HG03064 (cell line): ENCODE data around the gene GATM.
"Not testable (repeated sequence)": the region's sequence is repeated elsewhere in the genome, so short reads cannot be mapped to it uniquely, and the experiment has no call there.

Source experiments
- ATAC-seq: cut with Tn5 transposase; IDR thresholded peaks from one replicate; pipeline ENCODE4 v1.9.1; 2021; ENCODE audit warnings: low read depth; ENCODE audit not compliant: unreplicated experiment

Gene GATM

DNA sequence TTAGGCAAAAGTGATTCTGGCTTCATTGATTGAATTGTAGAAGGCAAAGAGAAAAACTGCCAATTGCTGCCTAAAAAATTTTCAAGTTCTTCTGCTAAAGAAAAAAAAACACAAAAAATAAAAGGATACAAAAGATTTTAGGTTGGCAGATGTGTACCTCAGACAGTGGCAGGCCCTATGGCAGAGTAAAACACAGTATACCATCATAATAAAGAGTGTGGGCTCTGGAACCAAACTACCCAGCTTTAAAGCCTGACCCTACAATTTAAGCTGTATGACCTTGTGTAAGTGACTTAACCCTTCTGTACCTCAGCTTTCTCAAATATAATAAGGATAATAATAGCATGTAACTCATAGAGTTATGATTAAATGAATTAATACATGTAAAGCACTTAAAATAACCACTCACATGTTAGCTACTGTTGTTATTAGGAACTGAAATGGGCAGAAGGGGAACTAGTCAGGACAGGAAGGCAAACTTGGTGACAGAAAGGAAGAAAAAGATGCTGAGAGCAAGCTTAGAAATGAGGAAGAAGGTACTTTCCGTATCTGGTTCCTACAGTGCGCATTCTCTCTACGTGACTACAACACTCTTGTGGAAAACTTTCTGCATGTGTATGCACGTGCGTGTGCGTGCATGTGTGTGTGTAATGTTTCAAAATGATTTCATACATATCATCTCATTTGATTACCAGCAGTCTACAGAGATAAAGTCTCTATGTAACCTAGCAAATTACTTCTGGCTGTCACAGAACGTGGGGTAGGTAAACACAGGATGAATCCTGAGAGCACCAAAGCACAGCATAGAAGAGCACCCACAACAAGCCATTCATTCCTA lies 13.6 kb upstream of the GATM start:
- peak; percentile 93 for ATAC-seq

DNA sequence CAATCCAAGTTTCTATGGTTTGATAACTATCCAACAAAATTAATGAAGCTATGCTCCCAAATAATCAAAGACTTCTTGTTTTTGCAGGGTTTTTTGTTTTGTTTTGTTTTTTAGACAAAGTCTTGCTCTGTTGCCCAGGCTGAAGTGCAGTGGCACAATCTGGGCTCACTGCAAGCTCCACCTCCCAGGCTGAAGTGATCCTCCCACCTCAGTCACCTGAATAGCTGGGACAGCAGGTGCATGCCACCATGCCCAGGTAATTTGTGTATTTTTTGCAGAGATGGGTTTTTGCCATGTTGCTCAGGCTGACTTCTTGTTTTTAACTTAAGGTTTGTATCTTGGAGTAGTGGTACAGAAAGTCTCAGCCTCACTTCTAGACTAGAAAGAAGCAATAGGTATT lies 11.0 kb upstream of the GATM start:
- no peak for ATAC-seq

DNA sequence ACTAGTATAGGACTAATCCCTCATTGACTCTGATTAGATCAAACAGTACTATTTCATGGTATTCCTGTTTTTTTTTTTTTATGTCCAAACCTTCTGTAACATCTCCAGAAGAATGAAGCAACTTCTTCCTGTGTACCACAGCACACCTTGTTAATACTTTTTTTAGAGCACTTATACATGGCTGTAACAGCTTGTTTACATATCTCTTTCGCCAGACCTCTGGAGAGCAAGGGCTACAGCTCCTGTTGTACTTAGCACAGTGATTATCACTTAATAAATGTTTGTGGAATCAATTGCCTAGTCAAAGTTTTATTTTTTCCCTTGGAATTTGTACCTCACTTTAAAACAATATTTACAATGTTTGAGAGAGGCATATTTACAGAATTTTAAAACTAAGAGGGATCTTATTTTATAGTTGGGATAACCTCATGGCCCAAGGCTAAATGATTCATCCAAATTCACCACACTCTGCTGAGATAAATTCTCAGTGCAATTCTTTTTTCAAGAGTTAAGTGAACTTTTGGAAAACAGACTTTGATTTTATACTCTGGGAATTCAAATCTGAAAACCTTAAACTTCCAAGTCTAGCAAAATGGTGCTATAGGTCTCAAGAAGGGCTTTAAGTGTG lies 9.2 kb upstream of the GATM start:
- ATAC-seq: no peak

DNA sequence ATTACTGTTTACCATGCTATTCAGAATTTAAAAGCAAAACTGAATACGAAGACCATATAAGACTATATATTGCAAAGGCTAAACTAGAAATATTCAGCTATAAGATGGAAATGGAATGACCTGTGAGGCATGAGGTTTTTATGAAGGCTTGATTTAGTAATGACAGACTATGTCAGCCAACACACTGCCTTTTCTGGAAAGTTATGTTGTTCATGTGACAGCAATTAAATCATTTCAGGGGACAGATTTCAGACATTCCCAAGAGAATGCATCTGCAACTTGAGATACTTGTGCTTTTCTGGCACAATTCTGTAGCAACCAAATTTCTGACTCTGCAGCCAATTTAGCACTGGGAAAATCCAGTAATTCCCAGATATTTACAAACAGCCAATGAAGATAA lies 8.6 kb upstream of the GATM start:
- no peak for ATAC-seq

DNA sequence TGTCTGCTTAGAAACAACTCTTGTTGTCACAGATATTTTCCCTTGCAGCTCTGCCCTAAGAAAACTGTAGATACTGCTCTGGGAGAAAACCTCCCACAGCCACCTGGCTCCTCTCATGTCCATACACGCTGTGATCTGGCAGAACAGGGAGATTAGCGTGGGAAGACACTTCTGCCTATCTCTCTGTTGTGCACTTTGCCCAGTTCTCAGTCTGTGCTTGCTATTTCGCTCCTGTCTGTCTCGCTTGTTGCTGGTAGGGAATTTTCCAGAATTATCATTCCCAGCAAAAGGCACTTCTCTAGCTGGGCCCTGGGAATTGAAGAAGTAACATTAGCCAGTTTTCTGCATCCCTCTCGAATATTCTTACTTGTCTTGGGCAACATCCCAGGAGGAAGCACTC lies 8.1 kb upstream of the GATM start:
- no peak for ATAC-seq

DNA sequence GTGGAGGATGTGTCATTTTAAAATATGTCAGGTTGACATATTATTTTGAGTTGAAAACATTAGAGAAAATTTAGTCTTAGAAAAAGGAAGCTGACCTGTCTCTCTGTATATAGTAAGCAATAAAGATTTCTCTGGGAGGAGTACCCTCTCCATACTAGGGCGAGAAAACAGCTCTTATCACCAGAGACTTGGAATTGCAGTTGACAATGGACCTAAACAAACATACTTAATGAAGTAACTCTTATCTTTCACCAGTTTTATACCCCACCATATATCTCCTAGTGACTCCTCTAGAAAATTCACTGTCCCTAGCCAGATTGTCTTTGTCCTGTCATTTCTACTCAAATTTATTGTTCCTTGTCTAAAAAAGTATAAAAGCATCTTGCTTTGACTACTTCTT lies 7.2 kb upstream of the GATM start:
- no peak for ATAC-seq

DNA sequence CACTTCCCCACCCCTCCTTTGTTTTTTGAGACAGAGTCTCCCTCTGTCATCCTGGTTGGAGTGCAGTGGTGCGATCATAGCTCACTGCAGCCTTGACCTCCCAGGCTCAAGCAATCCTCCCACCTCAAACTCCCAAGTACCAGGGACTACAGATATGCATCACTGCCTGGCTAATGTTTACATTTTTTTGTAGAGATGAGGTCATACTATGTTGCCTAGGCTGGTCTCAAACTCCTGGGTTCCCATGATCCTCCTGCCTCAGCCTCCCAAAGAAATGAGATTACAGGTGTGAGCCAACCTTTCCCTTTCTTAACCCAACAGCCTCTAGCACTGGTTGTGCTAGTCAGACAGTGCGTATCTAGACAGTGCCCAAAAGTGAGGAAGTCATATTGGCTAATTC lies 6.4 kb upstream of the GATM start:
- ATAC-seq: no peak

DNA sequence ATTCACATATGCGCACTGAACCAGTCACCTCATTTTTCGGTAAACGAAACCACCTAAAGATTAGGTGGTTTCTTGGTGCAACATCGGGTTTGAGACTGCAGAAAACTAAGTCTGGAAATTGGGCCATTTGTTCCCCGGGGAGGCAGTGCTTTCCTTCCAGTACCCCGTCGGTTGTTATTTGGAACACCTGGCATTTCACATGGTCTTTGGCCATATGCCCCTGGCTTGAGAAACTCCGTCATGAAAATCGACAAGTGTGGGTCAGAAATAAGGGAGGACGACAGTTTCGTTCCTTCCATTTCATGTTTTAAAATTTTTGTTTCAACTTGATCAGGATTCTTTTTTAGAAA lies 544 bp upstream of the GATM start:
- ATAC-seq: no peak

DNA sequence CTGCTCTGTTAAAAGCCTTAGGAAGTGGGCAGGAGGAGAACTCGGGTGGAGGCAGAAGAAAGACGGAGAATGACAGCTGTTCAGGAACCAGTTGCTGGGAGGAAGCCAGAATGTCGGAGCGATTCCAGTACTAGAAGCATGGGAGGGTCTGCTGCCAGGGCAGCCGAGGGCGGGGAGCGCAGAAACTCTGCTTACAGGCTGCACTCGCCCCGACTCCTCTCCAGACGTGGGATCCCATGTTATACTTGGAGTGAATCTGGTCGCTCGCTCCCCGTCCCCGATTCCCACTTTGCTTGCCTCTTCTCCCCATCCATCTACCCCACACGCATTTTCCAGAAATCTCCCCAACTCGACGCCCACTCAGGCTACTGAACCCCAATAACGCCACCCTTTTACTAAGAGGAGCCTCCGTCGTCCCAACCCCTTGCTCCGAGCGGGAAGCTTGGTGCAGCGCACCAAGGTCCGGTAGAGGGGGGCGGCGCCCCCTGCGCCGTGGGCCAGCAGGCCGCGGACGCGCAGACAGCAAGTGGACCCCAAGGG lies 665 bp downstream of the GATM start:
- ATAC-seq: peak; percentile 25

DNA sequence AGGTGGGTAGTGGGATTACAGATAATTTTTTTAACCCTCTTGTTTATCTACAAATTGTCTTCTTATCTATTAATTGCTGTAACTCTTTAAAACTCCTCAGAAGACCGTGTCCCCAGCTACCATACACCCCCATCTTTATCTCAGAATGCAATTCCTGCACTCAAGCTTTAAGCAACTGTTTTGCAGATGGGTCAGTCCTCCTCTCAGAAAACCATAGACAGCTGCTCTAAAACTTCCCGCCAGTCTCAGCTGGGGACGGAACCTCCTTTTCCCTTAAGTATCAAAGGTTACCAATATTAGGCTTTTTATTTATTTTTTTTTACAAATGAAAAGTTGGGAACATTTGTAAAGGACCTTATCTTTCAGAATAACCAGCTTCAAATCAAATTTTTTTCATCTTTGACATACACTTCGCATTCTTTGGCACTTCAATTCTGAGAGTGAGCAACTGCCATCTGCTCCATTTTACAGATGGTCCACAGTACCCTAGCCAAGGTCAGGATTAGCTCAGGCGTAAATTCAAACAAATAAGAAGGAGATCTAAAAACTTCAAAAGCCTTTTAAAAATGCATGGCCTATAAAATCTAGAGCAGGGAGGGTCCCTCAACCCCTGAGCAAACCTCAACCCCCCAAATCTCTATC lies 1.3 kb downstream of the GATM start:
- ATAC-seq: no peak

DNA sequence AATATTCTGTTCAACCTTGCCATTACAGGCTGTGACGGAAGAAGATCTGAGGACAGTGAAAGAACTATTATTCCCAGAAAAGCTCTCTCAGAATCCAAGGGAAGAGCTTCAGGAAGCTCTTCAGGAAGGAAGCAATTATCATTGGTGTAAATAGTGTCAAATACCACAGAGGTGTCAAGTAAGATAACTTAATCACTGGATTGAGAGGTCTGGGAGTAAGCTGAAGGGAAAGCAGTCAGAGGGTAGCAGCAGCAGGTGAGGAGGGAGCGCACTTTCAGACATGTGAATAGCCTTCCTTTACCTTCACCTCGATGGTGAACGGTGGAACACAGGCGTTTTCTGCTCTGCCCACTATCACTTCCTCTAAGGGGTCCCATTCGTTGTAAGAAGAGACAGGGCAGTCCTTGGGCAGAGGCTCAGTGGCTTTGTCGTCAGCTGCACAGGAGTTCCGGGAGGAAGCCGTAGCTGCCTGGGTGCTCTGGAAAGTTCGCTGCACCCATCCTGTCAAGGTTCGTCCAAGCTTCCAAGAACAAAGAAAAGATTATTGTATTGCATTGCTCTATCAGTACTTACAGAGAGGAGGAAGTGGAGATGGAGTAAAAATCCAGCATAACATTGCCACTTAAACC lies 1.9 kb downstream of the GATM start:
- no peak for ATAC-seq

DNA sequence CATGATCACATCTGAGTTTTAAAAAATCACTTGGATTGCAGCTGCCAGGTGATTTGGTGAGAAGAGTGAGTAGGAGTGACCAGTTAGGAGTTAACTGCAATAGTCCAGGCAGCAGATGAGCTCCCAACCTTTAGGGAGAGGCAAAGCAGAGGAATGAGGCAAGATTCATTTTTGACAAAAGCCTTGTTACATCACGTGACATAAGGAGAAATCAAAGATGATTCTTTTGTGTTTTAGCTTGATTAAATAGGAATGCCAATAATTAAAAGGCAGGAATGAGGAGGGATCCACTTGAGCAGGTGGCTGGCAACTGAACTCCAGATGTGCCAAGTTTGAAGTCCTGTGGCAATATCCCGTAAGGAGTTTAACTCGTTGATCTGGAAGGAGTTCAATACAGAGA lies 2.5 kb downstream of the GATM start:
- ATAC-seq: no peak

DNA sequence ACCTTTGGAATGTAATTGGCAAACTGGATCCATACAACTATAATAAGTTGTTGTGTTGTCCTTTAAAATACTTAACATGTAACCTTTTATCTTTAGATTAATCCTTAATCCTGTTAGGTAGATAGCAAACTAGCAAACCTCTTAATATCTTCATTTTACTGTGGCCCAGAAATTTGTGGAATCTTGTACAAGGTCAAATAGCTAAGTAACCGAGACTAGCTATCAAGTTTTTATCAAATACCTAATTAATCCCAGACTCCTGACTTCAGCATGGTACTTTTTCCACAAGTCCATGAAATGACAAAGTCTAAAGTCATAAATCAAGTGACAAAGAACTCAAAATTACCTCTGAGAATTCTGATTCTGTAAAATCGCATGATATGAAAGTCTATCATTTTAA lies 4.4 kb downstream of the GATM start:
- no peak for ATAC-seq

DNA sequence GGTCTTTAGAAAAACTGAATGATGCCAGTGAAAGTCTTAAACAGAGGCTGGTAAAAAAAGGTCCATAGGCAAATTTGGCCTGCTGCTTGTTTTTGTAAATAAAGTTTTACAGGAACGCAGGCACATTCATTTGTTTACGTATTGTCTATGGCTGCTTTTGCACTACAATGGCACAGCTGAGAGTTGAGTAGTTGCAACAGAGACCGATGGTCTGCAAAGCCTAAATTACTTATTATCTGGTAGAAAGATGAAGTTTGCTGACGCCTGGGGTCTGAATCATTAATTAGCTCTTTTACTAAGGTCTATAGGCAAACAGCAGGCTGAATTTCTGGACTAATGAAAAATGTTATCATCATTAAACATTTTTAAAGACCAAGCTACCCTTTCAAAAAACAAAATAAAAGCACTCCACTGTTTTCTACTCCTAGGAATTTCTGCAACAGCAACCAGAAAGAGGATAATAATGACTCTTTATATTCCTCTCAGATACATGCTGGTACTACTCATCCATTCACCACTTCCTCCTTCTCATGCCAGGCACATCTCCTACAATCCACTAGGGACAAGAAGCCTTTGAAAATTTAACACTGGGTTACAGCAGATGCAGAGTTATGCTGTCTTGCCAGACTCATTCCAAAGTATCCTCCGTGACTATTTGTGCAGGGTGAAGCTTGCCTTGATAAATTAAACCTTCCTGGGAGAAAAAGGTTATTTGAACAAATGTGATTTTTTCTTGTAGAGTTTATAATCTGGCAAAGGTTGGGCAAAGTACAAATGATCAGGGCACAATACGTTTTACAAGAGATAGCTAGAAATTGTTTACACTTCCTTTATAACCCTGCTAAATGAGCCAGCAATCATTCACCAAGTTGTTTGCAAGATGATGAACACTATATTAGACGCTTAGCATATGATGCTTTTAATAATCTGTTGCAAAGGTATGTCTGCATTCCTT lies 6.0 kb downstream of the GATM start:
- ATAC-seq: no peak

DNA sequence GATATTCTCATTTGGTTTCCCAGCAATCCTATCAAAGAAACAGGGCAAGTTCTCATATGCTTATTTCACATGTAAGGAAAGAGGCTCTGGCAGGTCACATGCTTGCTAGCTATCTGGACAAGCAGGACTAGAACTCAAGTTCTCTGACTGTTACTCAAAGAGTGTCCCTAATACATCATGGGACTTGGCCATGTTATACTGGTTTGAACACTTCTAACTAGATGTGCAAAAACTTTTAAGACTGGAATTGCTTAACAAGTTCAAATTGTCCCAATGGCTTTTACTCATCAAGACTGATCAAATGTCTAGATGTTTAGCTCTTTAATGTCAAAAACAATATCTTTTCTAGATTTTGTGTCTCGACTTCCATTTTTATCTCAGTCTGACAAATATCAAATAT lies 6.8 kb downstream of the GATM start:
- no peak for ATAC-seq

DNA sequence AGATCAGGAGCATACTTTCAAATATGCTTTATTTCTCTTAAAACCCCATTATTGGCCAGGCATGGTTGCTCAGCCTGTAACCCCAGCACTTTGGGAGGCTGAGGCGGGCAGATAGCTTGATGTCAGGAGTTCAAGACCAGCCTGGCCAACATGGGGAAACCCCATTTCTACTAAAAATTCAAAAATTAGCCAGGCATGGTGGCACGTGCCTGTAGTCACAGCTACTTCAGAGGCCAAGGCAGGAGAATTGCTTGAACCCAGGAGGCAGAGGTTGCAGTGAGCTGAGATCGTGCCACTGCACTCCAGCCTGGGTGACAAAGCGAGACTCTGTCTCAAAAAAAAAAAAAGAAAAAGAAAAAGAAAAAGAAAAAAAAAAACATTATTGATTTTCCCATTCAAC lies 8.3 kb downstream of the GATM start:
- ATAC-seq: not testable (repeated sequence)

DNA sequence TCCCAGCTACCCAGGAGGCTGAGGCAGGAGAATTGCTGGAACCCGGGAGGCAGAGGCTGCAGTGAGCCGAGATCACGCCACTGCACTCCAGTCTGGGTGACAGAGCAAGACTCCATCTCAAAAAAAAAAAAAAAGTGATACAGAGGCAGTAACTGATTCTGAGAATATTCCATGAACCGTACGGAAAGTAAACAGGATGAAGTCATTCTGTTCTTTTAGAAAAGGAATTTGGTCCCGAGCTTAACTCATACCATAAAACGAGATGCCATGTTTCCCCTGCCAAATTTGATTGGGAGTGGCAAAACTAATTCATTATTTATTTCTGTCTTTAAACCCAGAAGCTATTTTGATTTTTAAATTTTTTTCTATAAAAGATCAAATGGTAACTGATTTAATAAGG lies 11.1 kb downstream of the GATM start:
- not testable (repeated sequence) for ATAC-seq

DNA sequence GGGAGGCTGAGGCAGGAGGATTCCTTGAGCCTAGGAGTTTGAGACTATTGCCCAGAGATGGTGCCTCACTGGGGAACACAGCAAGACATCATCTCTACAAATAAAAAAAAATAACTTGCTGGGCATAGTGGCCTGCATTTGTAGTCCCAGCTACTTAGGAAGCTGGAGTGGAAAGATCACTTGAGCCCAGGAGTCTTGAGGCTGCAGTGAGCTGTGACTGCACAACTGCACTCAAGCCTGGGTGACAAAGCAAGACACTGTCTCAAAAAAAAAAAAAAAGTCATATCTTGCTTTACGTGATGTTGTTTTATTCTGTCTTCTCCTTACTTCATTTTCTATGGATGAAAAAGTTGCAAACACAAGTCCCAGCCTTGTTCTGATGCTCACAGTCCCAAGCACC lies 14.1 kb downstream of the GATM start:
- ATAC-seq: no peak

DNA sequence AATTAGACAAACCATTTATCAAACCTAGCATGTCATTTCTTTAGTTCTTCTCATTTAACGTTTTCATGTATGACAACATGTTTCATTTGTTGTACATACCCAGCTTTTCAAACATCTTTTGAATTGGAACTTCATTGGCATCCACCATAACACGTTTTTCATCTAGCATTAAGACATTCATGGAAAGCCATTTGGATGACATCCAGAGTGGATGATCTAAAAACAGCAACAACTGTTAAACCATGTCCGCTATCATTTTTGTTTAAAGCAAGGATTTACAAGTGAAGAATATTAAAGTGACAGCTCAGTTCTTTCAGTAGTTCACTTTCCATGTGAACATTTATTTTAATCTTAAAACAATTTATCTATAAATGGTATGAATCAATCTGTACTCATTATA lies 14.5 kb downstream of the GATM start:
- ATAC-seq: no peak

DNA sequence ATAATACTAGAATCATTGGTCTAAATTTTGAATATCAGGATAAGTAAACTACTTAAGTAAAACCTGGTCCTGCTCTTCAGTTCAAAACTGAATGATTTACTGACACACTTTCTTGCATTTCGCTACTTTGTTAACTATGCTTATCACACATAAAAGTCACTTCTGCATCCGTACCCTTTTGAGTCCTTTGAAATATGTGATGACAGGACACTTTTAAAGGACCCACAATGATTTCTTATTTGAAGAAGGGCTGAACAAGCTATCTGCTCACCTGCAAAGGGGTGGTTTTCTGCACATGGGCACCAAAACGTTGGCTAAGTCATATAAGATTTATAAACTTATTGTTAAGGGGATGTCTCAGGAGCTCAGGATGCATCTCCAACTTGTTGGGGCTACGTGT lies 15.0 kb downstream of the GATM start:
- no peak for ATAC-seq
